SIG-M5 (cell line): ENCODE results near the gene PXMP4.

ENCODE experiments used
- DNase-seq: peaks from one replicate; lab custom pipeline; 2025; lab: John Stamatoyannopoulos, UW

PXMP4 gene

GRCh38 chr20:33654680-33655161, 65.4 kb downstream of the PXMP4 start:
- no peak for DNase-seq

- DNase-seq, result no peak
Observed at GRCh38 chr20:33653900-33654596, 66.1 kb downstream of the PXMP4 start.

- no peak for DNase-seq
Observed at GRCh38 chr20:33653218-33653899, 66.8 kb downstream of the PXMP4 start.
